Endodermal cell (in vitro differentiated cells): ENCODE measurements around the gene CCNG1. TPM values are rescaled to one million over a fixed set of nuclear protein-coding genes. Genes with fewer than 3 reads are reported as not detected.

Experiments
- DNase-seq: peaks from one replicate; pipeline ENCODE4 v3.0.0-alpha.2; 2017
- H3K27ac ChIP-seq: 2 replicates; pipeline ENCODE4 v1.5.1; 2013; ENCODE audit warnings: mild to moderate bottlenecking, low read depth, low read length, moderate library complexity
- H3K27me3 ChIP-seq: 2 replicates; pipeline ENCODE4 v1.6.1; 2013; ENCODE audit warnings: mild to moderate bottlenecking, low read length, moderate library complexity; ENCODE audit not compliant: insufficient read depth, control insufficient read depth, poor library complexity, severe bottlenecking
- H3K36me3 ChIP-seq: 2 replicates; pipeline ENCODE4 v1.7.0; 2013; ENCODE audit warnings: mild to moderate bottlenecking, low read length, moderate library complexity; ENCODE audit not compliant: control insufficient read depth, insufficient read depth
- H3K4me1 ChIP-seq: one replicate; pipeline ENCODE4 v1.7.0; 2013; ENCODE audit warnings: low read length; ENCODE audit not compliant: control insufficient read depth, insufficient read depth
- H3K4me3 ChIP-seq: 2 replicates; pipeline ENCODE4 v1.5.1; 2013; ENCODE audit warnings: mild to moderate bottlenecking, low read length, moderate library complexity
- H3K9ac ChIP-seq: 2 replicates; pipeline ENCODE4 v1.6.1; 2013; ENCODE audit warnings: mild to moderate bottlenecking, low read length, moderate library complexity; ENCODE audit not compliant: poor library complexity, severe bottlenecking; ENCODE audit errors: extremely low read depth
- H3K9me3 ChIP-seq: 2 replicates; pipeline ENCODE4 v1.6.1; 2013; ENCODE audit warnings: mild to moderate bottlenecking, low read length, moderate library complexity; ENCODE audit not compliant: control insufficient read depth
- H3K27ac Mint-ChIP-seq: 2 replicates; pipeline ENCODE4 v1.8.0; 2020; ENCODE audit warnings: mixed read lengths
- H3K27me3 Mint-ChIP-seq: 2 replicates; pipeline ENCODE4 v1.8.0; 2021; ENCODE audit warnings: mild to moderate bottlenecking, mixed read lengths; ENCODE audit not compliant: insufficient read depth
- H3K36me3 Mint-ChIP-seq: 2 replicates; pipeline ENCODE4 v1.8.0; 2020; ENCODE audit warnings: low read depth, mixed read lengths
- H3K4me1 Mint-ChIP-seq: 2 replicates; pipeline ENCODE4 v1.8.0; 2020; ENCODE audit warnings: mixed read lengths
- H3K4me3 Mint-ChIP-seq: 2 replicates; pipeline ENCODE4 v1.8.0; 2020; ENCODE audit warnings: mild to moderate bottlenecking, moderate library complexity, mixed read lengths
- H3K9me3 Mint-ChIP-seq: 2 replicates; pipeline ENCODE4 v1.8.0; 2020; ENCODE audit warnings: mild to moderate bottlenecking, mixed read lengths
- WGBS, 2 experiments: methylation state at CpG; one replicate each; pipeline versions ENCODE4 v1.1.5 to v1.1.7; 2013; ENCODE audit warnings: missing lambda C conversion rate in 2 of 2, mixed read lengths in 1 of 2; ENCODE audit not compliant: insufficient coverage in 1 of 2, insufficient read length in 1 of 2; 5-methylcytosine and 5-hydroxymethylcytosine counted together
- total RNA-seq, 2 donors: library from RNA; stranded (reverse); fragmentation: NEBNext Ultra II Directional in 1 of 2; extraction: Animal tissue kit (Norgen Biotek cat#: 25700) in 1 of 2; gene quantifications; 2 replicates in 1 of 2; 3 replicates in 1 of 2; pipeline ENCODE4 v1.2.1, GENCODE V29; 2021
- TF ChIP-seq, protein P1 (sequence below): fragments of 200-600 bp; sonication (generic); conservative IDR thresholded peaks from 2 replicates; pipeline ENCODE4 v1.5.0; 2021; ENCODE audit warnings: antibody characterized with exemption, mild to moderate bottlenecking

CCNG1 gene
- total RNA-seq, 2 donors from 2014 or later: 542 to 622 TPM

DNA sequence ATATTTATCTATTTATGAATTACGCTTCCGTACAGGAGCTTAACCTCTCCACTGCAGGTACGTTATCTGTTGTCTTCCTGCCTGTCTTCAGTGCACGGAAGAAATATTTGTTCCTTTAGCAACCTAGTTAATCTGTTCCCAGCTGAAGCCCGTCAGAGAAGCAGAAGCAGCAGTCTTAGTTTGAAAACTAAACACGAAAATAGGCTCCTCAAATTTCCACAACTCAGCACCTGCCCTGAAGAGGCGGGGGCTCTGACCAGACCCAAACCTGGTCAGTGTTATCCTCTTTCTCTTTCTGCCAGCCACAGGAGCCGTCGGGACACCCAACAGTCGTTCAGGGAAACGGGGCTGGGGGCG is 22.0 kb downstream of the CCNG1 start:
- Mint-ChIP-seq H3K9me3 (no peaks in the 10 kb centered on the region), H3K36me3 (peaks cover 33% of the 10 kb centered on the region), H3K4me1 (peaks cover 15% of the 10 kb centered on the region), H3K4me3 (peak overlapping the region; percentile 95), H3K27me3 (no peaks in the 10 kb centered on the region), H3K27ac (peak overlapping the region; percentile 100)
- H3K36me3 ChIP-seq: peaks cover 27% of the 10 kb centered on the region
- H3K9ac ChIP-seq: peak overlapping the region; percentile 93
- 1 to 3% methylated on average over 4 to 12 of the region's 12 CpGs for WGBS, 2 experiments
- no peaks in the 10 kb centered on the region for H3K9me3 ChIP-seq
- DNase-seq: no peak
- no peaks in the 10 kb centered on the region for H3K4me1 ChIP-seq
- H3K4me3 ChIP-seq: peak overlapping the region; percentile 93
- peak overlapping the region; percentile 99 for H3K27ac ChIP-seq
- TF ChIP-seq, protein P1, sequence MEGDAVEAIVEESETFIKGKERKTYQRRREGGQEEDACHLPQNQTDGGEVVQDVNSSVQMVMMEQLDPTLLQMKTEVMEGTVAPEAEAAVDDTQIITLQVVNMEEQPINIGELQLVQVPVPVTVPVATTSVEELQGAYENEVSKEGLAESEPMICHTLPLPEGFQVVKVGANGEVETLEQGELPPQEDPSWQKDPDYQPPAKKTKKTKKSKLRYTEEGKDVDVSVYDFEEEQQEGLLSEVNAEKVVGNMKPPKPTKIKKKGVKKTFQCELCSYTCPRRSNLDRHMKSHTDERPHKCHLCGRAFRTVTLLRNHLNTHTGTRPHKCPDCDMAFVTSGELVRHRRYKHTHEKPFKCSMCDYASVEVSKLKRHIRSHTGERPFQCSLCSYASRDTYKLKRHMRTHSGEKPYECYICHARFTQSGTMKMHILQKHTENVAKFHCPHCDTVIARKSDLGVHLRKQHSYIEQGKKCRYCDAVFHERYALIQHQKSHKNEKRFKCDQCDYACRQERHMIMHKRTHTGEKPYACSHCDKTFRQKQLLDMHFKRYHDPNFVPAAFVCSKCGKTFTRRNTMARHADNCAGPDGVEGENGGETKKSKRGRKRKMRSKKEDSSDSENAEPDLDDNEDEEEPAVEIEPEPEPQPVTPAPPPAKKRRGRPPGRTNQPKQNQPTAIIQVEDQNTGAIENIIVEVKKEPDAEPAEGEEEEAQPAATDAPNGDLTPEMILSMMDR: no peak
- no peaks in the 10 kb centered on the region for H3K27me3 ChIP-seq

DNA sequence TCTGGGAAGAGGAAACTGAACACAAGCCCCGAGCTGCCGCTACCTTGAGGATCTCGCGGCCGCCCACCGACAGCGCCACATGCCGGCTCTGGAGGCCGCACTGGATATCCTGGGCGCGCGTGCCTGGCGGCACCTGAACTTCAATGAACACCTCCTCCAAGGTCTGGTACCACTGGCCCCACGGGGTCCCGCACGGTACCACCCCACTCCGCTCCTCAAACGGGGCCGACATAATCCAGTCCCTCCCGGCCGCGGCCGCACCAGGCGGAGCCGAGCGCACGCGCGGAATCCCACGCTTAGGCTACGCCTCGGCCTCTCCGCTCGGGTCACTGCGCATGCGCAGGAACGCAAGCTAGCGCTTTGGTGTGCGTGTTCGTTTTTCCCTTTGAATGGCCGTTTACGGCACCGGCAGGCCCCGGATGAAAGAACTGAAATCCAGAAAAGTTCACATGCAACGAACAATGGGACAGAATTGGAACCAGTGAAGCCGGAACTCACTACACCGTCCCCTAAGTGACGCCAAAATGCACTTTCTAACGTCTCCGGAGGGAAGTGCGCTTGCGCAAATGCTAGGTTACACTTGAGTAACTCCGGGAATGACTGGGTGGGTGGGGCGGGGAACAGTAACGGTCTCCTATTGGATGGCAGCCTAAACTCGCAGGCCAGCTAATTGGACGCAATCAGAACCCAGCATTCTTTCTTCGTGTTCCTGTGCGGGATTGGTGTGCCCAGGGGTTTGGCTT is 22.6 kb downstream of the CCNG1 start, which contains the start of gene NUDCD2:
Gene NUDCD2 (minus strand): TSS at position 284 of the 743 bp plus-strand sequence. CDS start 52 bp downstream, at position 232.
- H3K27me3 ChIP-seq: no peaks in the 10 kb centered on the region
- H3K4me3 ChIP-seq: peak within 1 kb of the TSS; percentile 95
- TF ChIP-seq, protein P1: peak; percentile 56
- DNase-seq: peak; percentile 99
- H3K9me3 ChIP-seq: no peaks in the 10 kb centered on the region
- 0% methylated on average over 23 to 59 of the region's 59 CpGs for WGBS, 2 experiments
- H3K27ac ChIP-seq: peak within 1 kb of the TSS; percentile 99
- H3K27ac Mint-ChIP-seq: peak within 1 kb of the TSS; percentile 100
- peaks cover 27% of the 10 kb centered on the region for H3K36me3 ChIP-seq
- H3K9me3 Mint-ChIP-seq: no peaks in the 10 kb centered on the region
- no peaks in the 10 kb centered on the region for H3K27me3 Mint-ChIP-seq
- H3K4me3 Mint-ChIP-seq: peak within 1 kb of the TSS; percentile 95
- H3K4me1 Mint-ChIP-seq: peaks cover 15% of the 10 kb centered on the region
- peaks cover 33% of the 10 kb centered on the region for H3K36me3 Mint-ChIP-seq
- H3K4me1 ChIP-seq: no peaks in the 10 kb centered on the region
- peak within 1 kb of the TSS; percentile 93 for H3K9ac ChIP-seq

DNA sequence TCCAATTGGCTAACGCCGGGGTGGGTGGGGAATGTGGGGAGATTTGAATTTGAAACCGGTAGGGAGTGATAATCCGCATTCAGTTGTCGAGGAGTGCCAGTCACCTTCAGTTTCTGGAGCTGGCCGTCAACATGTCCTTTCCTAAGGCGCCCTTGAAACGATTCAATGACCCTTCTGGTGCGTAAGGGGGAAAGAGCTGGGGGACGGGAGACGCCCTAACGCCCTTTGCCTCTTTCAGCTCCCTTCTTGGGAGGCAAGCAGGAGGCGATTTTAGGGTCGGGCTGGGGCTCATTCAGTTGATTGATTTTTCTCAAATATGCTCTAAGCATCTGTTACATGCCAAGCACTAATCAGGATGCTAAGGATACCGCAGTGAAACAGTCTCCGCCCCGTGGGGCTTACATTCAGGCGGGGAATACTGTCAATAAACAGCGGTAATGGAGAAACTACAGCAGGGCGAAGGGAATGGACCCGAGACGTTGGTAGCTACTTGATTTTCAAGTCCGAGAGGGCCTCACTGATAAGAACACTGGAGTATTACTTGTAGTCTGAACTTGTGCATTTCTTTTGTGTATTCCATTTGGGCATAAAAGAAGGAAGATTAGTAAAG is 23.3 kb downstream of the CCNG1 start, which contains the start of gene HMMR:
Gene HMMR (plus strand): TSS at position 71 of the 610 bp plus-strand sequence. CDS start 61 bp downstream, at position 132.
- Histone ChIP-seq H3K27me3 (no peaks in the 10 kb centered on the region), H3K9me3 (no peaks in the 10 kb centered on the region), H3K9ac (peak within 1 kb of the TSS; percentile 93), H3K36me3 (peaks cover 27% of the 10 kb centered on the region), H3K4me3 (peak within 1 kb of the TSS; percentile 95), H3K27ac (peak within 1 kb of the TSS; percentile 99), H3K4me1 (no peaks in the 10 kb centered on the region)
- TF ChIP-seq, protein P1: no peak
- H3K4me3 Mint-ChIP-seq: peak within 1 kb of the TSS; percentile 95
- peaks cover 27% of the 10 kb centered on the region for H3K36me3 Mint-ChIP-seq
- H3K27me3 Mint-ChIP-seq: no peaks in the 10 kb centered on the region
- no peaks in the 10 kb centered on the region for H3K9me3 Mint-ChIP-seq
- 0% methylated on average over 18 to 23 of the region's 23 CpGs for WGBS, 2 experiments
- H3K27ac Mint-ChIP-seq: peak within 1 kb of the TSS; percentile 100
- no peak for DNase-seq
- peaks cover 15% of the 10 kb centered on the region for H3K4me1 Mint-ChIP-seq
